ENCODE measurements around the gene CRTAC1. TPM values are rescaled to one million over a fixed set of nuclear protein-coding genes. Genes with fewer than 3 reads are reported as not detected.

Gene CRTAC1
- total and polyA plus RNA-seq, 2 donors (not counting 3 experiments of a cell fraction or from before 2014, with no cell fraction given): 1.4 to 3.0 TPM

- intact Hi-C loops (cut with micrococcal nuclease): no loop called here
- BruUV-seq (replicated peaks): no TSS peak
- FAIRE-seq: peak; percentile 84
Observed at GRCh38 chr10:97895915-97896314, 134.5 kb downstream of the CRTAC1 start.

DNA sequence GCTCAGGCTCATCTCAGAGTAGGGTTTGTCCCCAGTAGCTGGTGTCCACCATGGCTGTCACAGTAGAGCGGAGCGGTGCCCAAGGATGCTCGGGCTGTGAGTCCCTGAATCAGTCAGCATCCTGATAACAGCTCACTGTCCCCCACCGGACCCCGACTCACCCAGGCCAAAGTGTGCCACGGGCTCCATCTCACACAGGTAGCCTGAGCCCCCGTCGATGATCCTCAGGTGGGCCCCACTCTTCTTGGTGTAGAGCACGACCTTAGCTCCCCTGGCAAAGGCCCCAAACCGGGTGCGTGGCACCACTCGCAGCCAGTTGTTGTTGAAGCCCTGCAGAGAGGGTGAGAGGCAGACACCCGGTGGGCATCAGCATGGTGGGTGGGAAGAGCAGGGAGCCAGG lies 135.3 kb downstream of the CRTAC1 start:
- no peak overlapping the region for H3K9ac ChIP-seq (replicated peaks; ENCODE audit: extremely low read depth, insufficient read depth, low read length)
- no peaks in the 10 kb centered on the region for H3K36me3 ChIP-seq (ENCODE audit: control insufficient read depth in 2 of 2, extremely low read depth in 1 of 2, insufficient read depth in 2 of 2, low read length in 2 of 2)
- no peaks in the 10 kb centered on the region for H3K27me3 ChIP-seq (ENCODE audit: control insufficient read depth in 2 of 2, insufficient read depth in 2 of 2, low read length in 2 of 2)
- H3K9me3 ChIP-seq (replicated peaks; ENCODE audit: control insufficient read depth, insufficient read depth, low read length): no peaks in the 10 kb centered on the region
- H3K4me1 ChIP-seq (ENCODE audit: control insufficient read depth, extremely low read depth, insufficient read depth, low read length): peaks cover 15% of the 10 kb centered on the region
- H2AFZ ChIP-seq (ENCODE audit: low read depth, low read length): no peak overlapping the region
- no peak overlapping the region for H3K4me2 ChIP-seq (ENCODE audit: insufficient read depth, low read length)
- ChIA-PET CTCF (interaction anchor here (1.0 to 1.3 kb wide), 2 partner anchors 20 to 26 kb away, joined by 3 to 4 read pairs; no protein-coding TSS in a partner anchor), POLR2A (no interaction called here)
- BruUV-seq (replicated peaks): no TSS peak
- H3K4me3 ChIP-seq (replicated peaks in 1 of 3; ENCODE audit: insufficient read depth in 1 of 3, low read depth in 1 of 3, low read length in 3 of 3): no peak overlapping the region
- FAIRE-seq (no peak), DNase-seq (ENCODE audit: low read depth, low spot score) (no peak)
- TF ChIP-seq MYC (IDR thresholded peaks at IDR 0.05; ENCODE audit: low read depth, low read length) (no peak), JUN (IDR thresholded peaks at IDR 0.05; ENCODE audit: borderline replicate concordance, insufficient read depth, insufficient read length, low read depth) (no peak), EZH2 (IDR thresholded peaks at IDR 0.05; ENCODE audit: borderline replicate concordance, low read depth, low read length, severe bottlenecking) (no peak), FOS (IDR thresholded peaks at IDR 0.05; ENCODE audit: borderline replicate concordance, insufficient read depth, low read length) (no peak), GATA2 (IDR thresholded peaks at IDR 0.05; ENCODE audit: insufficient read depth, insufficient read length, low read depth, low read length) (no peak), MAX (IDR thresholded peaks at IDR 0.05; ENCODE audit: insufficient read depth, insufficient read length) (no peak), POLR2A (IDR thresholded peaks at IDR 0.05; ENCODE audit: low read depth, low read length) (no peak), POLR2AphosphoS5 (IDR thresholded peaks at IDR 0.05; ENCODE audit: insufficient read depth, low read depth, low read length) (no peak)
- TF ChIP-seq, protein P1, sequence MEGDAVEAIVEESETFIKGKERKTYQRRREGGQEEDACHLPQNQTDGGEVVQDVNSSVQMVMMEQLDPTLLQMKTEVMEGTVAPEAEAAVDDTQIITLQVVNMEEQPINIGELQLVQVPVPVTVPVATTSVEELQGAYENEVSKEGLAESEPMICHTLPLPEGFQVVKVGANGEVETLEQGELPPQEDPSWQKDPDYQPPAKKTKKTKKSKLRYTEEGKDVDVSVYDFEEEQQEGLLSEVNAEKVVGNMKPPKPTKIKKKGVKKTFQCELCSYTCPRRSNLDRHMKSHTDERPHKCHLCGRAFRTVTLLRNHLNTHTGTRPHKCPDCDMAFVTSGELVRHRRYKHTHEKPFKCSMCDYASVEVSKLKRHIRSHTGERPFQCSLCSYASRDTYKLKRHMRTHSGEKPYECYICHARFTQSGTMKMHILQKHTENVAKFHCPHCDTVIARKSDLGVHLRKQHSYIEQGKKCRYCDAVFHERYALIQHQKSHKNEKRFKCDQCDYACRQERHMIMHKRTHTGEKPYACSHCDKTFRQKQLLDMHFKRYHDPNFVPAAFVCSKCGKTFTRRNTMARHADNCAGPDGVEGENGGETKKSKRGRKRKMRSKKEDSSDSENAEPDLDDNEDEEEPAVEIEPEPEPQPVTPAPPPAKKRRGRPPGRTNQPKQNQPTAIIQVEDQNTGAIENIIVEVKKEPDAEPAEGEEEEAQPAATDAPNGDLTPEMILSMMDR (IDR thresholded peaks at IDR 0.05; ENCODE audit: extremely low read depth in 1 of 2, insufficient read depth in 1 of 2, low read depth in 1 of 2, low read length in 2 of 2): no peak
- H3K9me1 ChIP-seq (replicated peaks; ENCODE audit: control insufficient read depth, extremely low read depth, insufficient read depth, low read length): no peaks in the 10 kb centered on the region
- dilution Hi-C loops (cut with MboI; ENCODE audit: extremely low pct_ligation_motif_present, low sequenced_read_pairs): no loop called here
- H3K27ac ChIP-seq (ENCODE audit: insufficient read depth, low read depth, low read length): peak overlapping the region; percentile 36
- intact Hi-C loops (cut with micrococcal nuclease): no loop called here
- no peaks in the 10 kb centered on the region for H4K20me1 ChIP-seq (replicated peaks; ENCODE audit: control insufficient read depth, extremely low read depth, insufficient read depth, low read length)
- H3K79me2 ChIP-seq (ENCODE audit: control insufficient read depth, insufficient read depth, low read length): no peaks in the 10 kb centered on the region

More at GRCh38 chr10:97895915-97896314, 134.5 kb downstream of the CRTAC1 start:
- no peaks in the 10 kb centered on the region for H3K9me3 ChIP-seq (replicated peaks; ENCODE audit: control insufficient read depth, insufficient read depth, low read length)
- no peak overlapping the region for H3K9ac ChIP-seq (replicated peaks; ENCODE audit: extremely low read depth, insufficient read depth, low read length)
- no peaks in the 10 kb centered on the region for H4K20me1 ChIP-seq (replicated peaks; ENCODE audit: control insufficient read depth, extremely low read depth, insufficient read depth, low read length)
- H3K9me1 ChIP-seq (replicated peaks; ENCODE audit: control insufficient read depth, extremely low read depth, insufficient read depth, low read length): no peaks in the 10 kb centered on the region
- no peaks in the 10 kb centered on the region for H3K36me3 ChIP-seq (ENCODE audit: control insufficient read depth in 2 of 2, extremely low read depth in 1 of 2, insufficient read depth in 2 of 2, low read length in 2 of 2)
- POLR2A ChIA-PET: no interaction called here
- H3K27ac ChIP-seq (ENCODE audit: insufficient read depth, low read depth, low read length): peak overlapping the region; percentile 36
- no peaks in the 10 kb centered on the region for H3K79me2 ChIP-seq (ENCODE audit: control insufficient read depth, insufficient read depth, low read length)
- peak overlapping the region; percentile 67 for H2AFZ ChIP-seq (ENCODE audit: low read depth, low read length)
- TF ChIP-seq MAX (IDR thresholded peaks at IDR 0.05; ENCODE audit: insufficient read depth, insufficient read length) (peak; percentile 16), JUN (IDR thresholded peaks at IDR 0.05; ENCODE audit: borderline replicate concordance, insufficient read depth, insufficient read length, low read depth) (peak; percentile 36), POLR2A (IDR thresholded peaks at IDR 0.05; ENCODE audit: low read depth, low read length) (peak; percentile 48), POLR2AphosphoS5 (IDR thresholded peaks at IDR 0.05; ENCODE audit: insufficient read depth, low read depth, low read length) (peak; percentile 74), MYC (IDR thresholded peaks at IDR 0.05; ENCODE audit: low read depth, low read length) (no peak), EZH2 (IDR thresholded peaks at IDR 0.05; ENCODE audit: borderline replicate concordance, low read depth, low read length, severe bottlenecking) (no peak), FOS (IDR thresholded peaks at IDR 0.05; ENCODE audit: borderline replicate concordance, insufficient read depth, low read length) (peak; percentile 82), GATA2 (IDR thresholded peaks at IDR 0.05; ENCODE audit: insufficient read depth, insufficient read length, low read depth, low read length) (peak; percentile 58)
- dilution Hi-C loops (cut with MboI; ENCODE audit: extremely low pct_ligation_motif_present, low sequenced_read_pairs): no loop called here
- CTCF ChIA-PET: interaction anchor here (2.3 kb wide), 1 partner anchor 19 kb away, joined by 9 read pairs; no protein-coding TSS in a partner anchor
- DNase-seq (ENCODE audit: low read depth, low spot score): peak; percentile 88
- no peaks in the 10 kb centered on the region for H3K27me3 ChIP-seq (ENCODE audit: control insufficient read depth in 2 of 2, insufficient read depth in 2 of 2, low read length in 2 of 2)
- peak overlapping the region in 2 of 3 experiments; percentile 2 to 3 for H3K4me3 ChIP-seq (replicated peaks in 1 of 3; ENCODE audit: insufficient read depth in 1 of 3, low read depth in 1 of 3, low read length in 3 of 3)
- H3K4me1 ChIP-seq (ENCODE audit: control insufficient read depth, extremely low read depth, insufficient read depth, low read length): peaks cover 15% of the 10 kb centered on the region
- H3K4me2 ChIP-seq (ENCODE audit: insufficient read depth, low read length): peak overlapping the region; percentile 2
